Mesenteric fat pad (tissue), 1 donor: Measurements from ENCODE around the gene BMP6. TPM values are rescaled to one million over a fixed set of nuclear protein-coding genes. Genes with fewer than 3 reads are reported as not detected.

Experiments
- DNase-seq: peaks from one replicate; pipeline ENCODE4 v3.0.0-alpha.2; 2020; ENCODE audit warnings: low spot score
- total RNA-seq: library from RNA; stranded (reverse); fragmentation: NEBNext Ultra II Directional; extraction: Animal tissue kit (Norgen Biotek cat#: 25700); gene quantifications from one replicate; pipeline ENCODE4 v1.2.1, GENCODE V29; 2021
- donor health status: DM: yes; HTN: yes; CAD: no.

Gene BMP6
- total RNA-seq, 1 donor from 2014 or later = 12.7 TPM

- DNase-seq = no peak
Measured at GRCh38 chr6:7902867-7903266, 177.0 kb downstream of the BMP6 start.

DNA sequence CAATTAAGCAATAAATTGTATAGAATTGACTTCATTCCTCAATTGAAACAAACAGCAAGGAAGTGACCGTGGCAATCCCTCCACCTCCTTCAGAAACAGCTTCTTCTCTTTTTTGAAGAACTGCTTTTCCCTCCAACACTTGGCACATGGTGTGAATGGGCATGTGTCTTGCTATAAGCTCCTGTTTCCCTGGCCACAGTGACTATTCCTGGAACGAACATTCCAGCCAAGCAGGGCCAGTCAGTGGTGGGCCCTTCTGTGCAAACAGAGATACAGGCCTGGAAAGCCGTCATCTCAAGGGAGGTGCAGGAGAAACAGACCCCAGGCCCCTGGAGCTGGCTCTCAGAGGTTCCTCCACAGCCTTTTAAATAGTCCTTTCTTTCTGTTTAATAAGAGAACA is 177.8 kb downstream of the BMP6 start:
- DNase-seq = no peak

DNA sequence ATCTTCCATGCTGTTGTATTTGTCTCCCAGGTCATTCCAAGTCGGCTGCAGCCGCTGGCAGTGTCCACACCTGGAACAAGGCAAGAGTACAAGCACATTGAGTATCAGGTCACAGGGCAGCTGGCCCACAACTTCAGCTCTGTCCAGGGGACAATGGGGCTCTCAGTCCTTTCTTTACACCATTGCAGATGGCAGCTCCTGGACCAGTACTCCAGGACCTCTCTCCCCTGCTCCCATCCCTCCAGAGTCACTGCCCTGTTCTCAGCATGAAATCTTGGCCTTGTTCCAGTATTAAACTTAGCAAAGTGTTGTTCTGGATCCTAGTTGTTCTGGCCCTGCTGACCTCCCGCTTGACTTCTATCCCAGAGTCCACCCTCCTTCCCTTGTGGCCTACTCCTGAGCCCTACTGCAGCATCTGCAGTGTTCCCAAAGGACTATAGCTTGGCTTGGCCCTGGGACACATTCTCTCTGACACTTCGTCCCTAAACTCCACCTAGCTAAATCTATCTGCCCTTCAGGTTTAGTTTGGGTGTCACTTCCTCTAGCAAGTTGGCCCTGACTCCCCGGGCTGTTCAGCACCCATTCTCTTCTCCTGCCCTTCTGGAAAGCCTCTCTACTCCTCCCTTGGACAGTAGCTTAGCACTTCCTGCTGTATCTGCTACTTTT is 178.9 kb downstream of the BMP6 start:
- DNase-seq = no peak

- no peak for DNase-seq
Measured at GRCh38 chr6:7905416-7905815, 179.5 kb downstream of the BMP6 start.

DNA sequence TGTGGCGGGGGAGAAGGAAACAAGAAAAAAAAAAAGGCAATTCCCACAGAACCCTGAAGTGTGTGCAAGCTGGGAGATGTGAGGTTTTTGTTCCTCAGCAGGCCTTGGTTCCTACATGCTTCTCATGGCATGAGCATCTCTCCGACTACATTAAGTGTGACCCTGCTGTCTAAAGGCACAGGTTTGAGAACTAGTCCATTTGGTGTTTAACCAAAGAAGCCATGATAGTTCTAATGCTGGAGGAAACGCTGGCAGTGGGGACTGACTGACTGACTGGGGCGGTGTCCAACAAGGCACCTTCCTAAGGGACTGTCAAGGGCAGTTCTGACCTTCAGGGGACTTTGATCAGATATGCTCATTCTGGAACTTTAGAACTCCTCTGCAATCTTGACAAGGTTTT is 180.8 kb downstream of the BMP6 start:
- DNase-seq = no peak

GRCh38 chr6:7907159-7907558 is 181.3 kb downstream of the BMP6 start:
- no peak for DNase-seq

- no peak for DNase-seq
Measured at GRCh38 chr6:7909323-7910276, 183.7 kb downstream of the BMP6 start.

DNA sequence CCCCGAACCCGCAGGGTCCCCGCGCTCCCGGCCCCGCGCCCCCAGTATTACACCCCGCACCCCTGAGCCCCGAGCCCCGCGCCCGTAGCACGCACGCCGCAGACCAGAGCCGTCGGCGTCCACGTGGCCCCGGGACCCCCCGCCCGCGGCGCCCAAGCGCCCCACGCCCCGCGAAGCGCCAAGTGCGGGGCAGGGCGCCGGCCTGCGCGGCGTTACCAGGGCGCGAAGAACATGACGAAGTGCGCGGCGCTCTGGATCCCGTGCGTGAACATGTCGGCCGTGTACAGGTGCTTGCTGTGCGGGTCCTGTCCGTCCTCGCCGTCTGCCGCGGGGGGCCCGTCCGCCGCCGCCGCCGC is 184.4 kb downstream of the BMP6 start:
- DNase-seq = no peak

GRCh38 chr6:7910654-7911344 is 184.9 kb downstream of the BMP6 start, which contains the start of gene TXNDC5:
Gene TXNDC5 (minus strand): TSS chr6:7910788. CDS start chr6:7910776, 12 bp downstream.
- DNase-seq = peak; percentile 93

- no peak for DNase-seq
Measured at GRCh38 chr6:7911345-7911725, 185.4 kb downstream of the BMP6 start.

- no peak for DNase-seq
Measured at GRCh38 chr6:7912024-7912423, 186.1 kb downstream of the BMP6 start.

GRCh38 chr6:7912736-7913517 is 187.0 kb downstream of the BMP6 start:
- no peak for DNase-seq

GRCh38 chr6:7914311-7914710 is 188.4 kb downstream of the BMP6 start:
- no peak for DNase-seq

GRCh38 chr6:7914991-7915789 is 189.3 kb downstream of the BMP6 start:
- no peak for DNase-seq

- no peak for DNase-seq
Measured at GRCh38 chr6:7916959-7917358, 191.1 kb downstream of the BMP6 start.

DNA sequence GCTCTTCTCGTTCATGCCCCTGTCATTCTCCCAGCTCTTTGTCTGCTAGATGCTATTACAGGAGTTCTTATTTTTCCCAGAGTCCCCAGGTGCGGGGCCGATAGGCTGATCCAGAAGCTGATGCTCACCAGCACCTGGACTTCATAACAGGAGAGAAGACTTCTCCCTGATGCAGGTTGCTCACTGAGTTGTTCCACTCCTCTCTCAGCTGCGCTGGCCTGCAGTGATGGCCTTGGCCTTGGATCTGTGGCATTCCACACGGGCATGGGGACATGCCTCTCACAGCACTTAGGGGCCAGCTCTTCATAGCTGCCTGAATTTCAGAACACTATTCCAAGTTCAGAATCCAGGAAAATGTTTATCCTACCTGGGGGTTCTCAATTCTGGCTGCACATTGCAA is 191.8 kb downstream of the BMP6 start:
- no peak for DNase-seq

DNA sequence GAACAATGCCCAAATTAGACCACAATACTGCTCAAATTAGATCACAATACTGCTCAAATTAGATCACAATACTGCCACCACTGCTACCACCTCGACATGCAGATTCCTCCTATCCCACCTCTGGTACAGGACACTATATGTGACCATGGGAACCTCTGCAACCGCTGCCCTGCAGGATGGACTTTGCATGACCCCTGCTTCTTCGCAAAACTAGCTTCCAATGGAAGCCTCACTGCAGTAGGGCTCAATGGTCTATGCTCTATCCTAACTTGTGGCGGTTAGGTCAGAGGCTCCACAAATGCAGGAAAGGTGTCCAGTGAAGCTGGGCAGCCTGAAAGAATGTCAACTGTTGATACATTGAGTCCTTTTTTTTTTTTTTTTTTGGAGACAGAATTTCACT is 192.5 kb downstream of the BMP6 start:
- DNase-seq = no peak

GRCh38 chr6:7919871-7920270 is 194.0 kb downstream of the BMP6 start:
- DNase-seq = no peak

- no peak for DNase-seq
Measured at GRCh38 chr6:7920425-7920824, 194.5 kb downstream of the BMP6 start.

DNA sequence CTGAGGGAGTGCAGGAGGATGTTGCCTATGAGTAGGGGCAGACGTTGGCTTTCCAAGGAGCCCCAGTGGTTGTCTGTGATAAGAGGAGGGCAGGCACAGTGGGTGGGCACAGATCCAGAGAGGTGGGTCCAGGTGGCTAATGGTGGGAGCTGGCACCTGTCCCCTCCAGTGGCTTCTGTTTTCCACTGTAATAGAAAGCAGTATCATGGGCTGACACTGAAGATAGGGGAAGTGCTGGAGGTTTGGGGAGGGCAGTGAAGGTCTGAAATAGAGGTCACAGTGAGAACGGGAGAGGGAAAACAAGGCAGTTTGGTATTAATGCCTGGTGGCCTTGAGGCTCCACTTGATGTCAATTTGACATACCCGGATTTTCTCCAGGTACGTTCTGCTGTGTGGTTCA is 195.1 kb downstream of the BMP6 start:
- DNase-seq = no peak
